Measurements from ENCODE around the gene FAM240B. TPM values are rescaled to one million over a fixed set of nuclear protein-coding genes. Genes with fewer than 3 reads are reported as not detected.

Gene FAM240B
- total and polyA plus RNA-seq, 2 of the 8 experiments (the other 6 are each of a cell fraction or from before 2014, with no cell fraction given), result not detected

GRCh38 chr9:38692707-38693106 lies 27.2 kb downstream of the FAM240B start:
- no peak overlapping the region for H4K91ac ChIP-seq (replicated peaks; ENCODE audit: insufficient read length, low read length)
- no peak overlapping the region for H2BK12ac ChIP-seq (ENCODE audit: low read depth, low read length)
- no peak overlapping the region for H3K27ac ChIP-seq (ENCODE audit: low read depth, low read length)
- no peaks in the 10 kb centered on the region for H4K20me1 ChIP-seq (replicated peaks in 1 of 2; ENCODE audit: control insufficient read depth in 1 of 2, insufficient read depth in 2 of 2, low read length in 2 of 2)
- no peak overlapping the region for H4K5ac ChIP-seq (ENCODE audit: insufficient read length, low read depth, low read length)
- H2BK5ac ChIP-seq (ENCODE audit: low read depth, low read length), result no peak overlapping the region
- no peaks in the 10 kb centered on the region for H3K79me2 ChIP-seq (ENCODE audit: control insufficient read depth in 1 of 2, insufficient read depth in 2 of 2, low read length in 2 of 2)
- H2AK5ac ChIP-seq (ENCODE audit: low read depth, low read length), result no peak overlapping the region
- 0 out of 7 replicates have a peak, but pooled peaks cover 0 to 3% (median 1%) of the 10 kb centered on the region in 4 experiments for H3K27me3 ChIP-seq (replicated peaks in 1 of 4; ENCODE audit: control insufficient read depth in 3 of 4, extremely low read depth in 1 of 4, insufficient read depth in 3 of 4, low read length in 3 of 4)
- no peak overlapping the region for H3K14ac ChIP-seq (ENCODE audit: insufficient read length)
- no peaks in the 10 kb centered on the region for H3K23me2 ChIP-seq (ENCODE audit: low read depth, low read length)
- no peak overlapping the region for H2BK120ac ChIP-seq (replicated peaks; ENCODE audit: low read depth, low read length)
- ChIA-PET CTCF (ENCODE audit: partially characterized antibody) (interaction anchor here (5.4 kb wide), 1 partner anchor 15 kb away, joined by 34 read pairs; no protein-coding TSS in a partner anchor), POLR2A (ENCODE audit: partially characterized antibody) (interaction anchor here (0.6 kb wide), 1 partner anchor 223 kb away, joined by 3 read pairs; no protein-coding TSS in a partner anchor)
- H3K4me3 ChIP-seq (ENCODE audit: extremely low read depth in 1 of 4, insufficient read depth in 2 of 4, low read depth in 3 of 4, low read length in 4 of 4), result no peak overlapping the region
- no peak overlapping the region for H4K8ac ChIP-seq (ENCODE audit: extremely low read depth, insufficient read depth, low read length)
- no peaks in the 10 kb centered on the region for H3K79me1 ChIP-seq (ENCODE audit: low read depth, low read length)
- no peaks in the 10 kb centered on the region for H3K36me3 ChIP-seq (ENCODE audit: control insufficient read depth in 2 of 4, insufficient read depth in 4 of 4, low read length in 3 of 4)
- WGBS, 2 experiments (ENCODE audit: extremely low coverage in 1 of 2, insufficient coverage in 1 of 2, insufficient read length in 1 of 2, insufficient replicate concordance in 2 of 2, low coverage in 1 of 2, low lambda C conversion rate in 2 of 2, missing lambda C conversion rate in 1 of 2), result 89% methylated on average over 4 of the region's 4 CpGs; no CpG with 5 or more reads in 1 of the 2 experiments
- no peak overlapping the region for H3K18ac ChIP-seq (ENCODE audit: extremely low read depth, low read length)
- H2AFZ ChIP-seq (ENCODE audit: low read length), result no peak overlapping the region
- no peak for FAIRE-seq
- DNase-seq (ENCODE audit: low read depth in 1 of 2, low spot score in 2 of 2), result no peak
- no peaks in the 10 kb centered on the region for H3K9me3 ChIP-seq (ENCODE audit: insufficient read depth in 2 of 2, low read depth in 1 of 2, low read length in 1 of 2)
- no peak overlapping the region for H3K9ac ChIP-seq (replicated peaks in 1 of 4; ENCODE audit: extremely low read depth in 1 of 4, low read depth in 3 of 4, low read length in 3 of 4)
- H2BK15ac ChIP-seq (ENCODE audit: low read length), result no peak overlapping the region
- peaks cover 5 to 19% (median 10%) of the 10 kb centered on the region in 4 experiments; a peak in 5 of 7 replicates for H3K4me1 ChIP-seq (replicated peaks in 1 of 4; ENCODE audit: control insufficient read depth in 3 of 4, insufficient read depth in 4 of 4, low read length in 3 of 4)
- no peak overlapping the region for H3K4me2 ChIP-seq (ENCODE audit: insufficient read depth in 1 of 2, low read depth in 2 of 2, low read length in 2 of 2)
- no peak overlapping the region for H2BK20ac ChIP-seq (ENCODE audit: low read length)
- H3K56ac ChIP-seq (replicated peaks; ENCODE audit: insufficient read length, low read depth, low read length), result no peak overlapping the region
- no peak overlapping the region for H3K23ac ChIP-seq (ENCODE audit: insufficient read length)
- no peak overlapping the region for H3K4ac ChIP-seq (replicated peaks; ENCODE audit: insufficient read length, low read depth, low read length)
- TF ChIP-seq BACH1 (IDR thresholded peaks at IDR 0.05; ENCODE audit: low read length) (no peak), ATF3 (IDR thresholded peaks at IDR 0.05; ENCODE audit: insufficient read depth, low read depth, low read length) (no peak), SP2 (IDR thresholded peaks at IDR 0.05; ENCODE audit: low read length) (no peak), SP1 (IDR thresholded peaks at IDR 0.05; ENCODE audit: low read depth, low read length) (no peak), HDAC2 (IDR thresholded peaks at IDR 0.05; ENCODE audit: borderline replicate concordance in 1 of 2, low read depth in 2 of 2, low read length in 2 of 2) (no peak), CBX5 (IDR thresholded peaks at IDR 0.05; ENCODE audit: low read depth, low read length) (no peak), SIN3A (conservative IDR thresholded peaks at IDR 0.05 in 1 of 2, IDR thresholded peaks at IDR 0.05 in 1 of 2; ENCODE audit: low read depth in 1 of 2, low read length in 2 of 2) (no peak), ASH2L (IDR thresholded peaks at IDR 0.05; ENCODE audit: low read length) (no peak), NRF1 (IDR thresholded peaks at IDR 0.05; ENCODE audit: low read depth, low read length) (no peak), GTF2F1 (IDR thresholded peaks at IDR 0.05; ENCODE audit: borderline replicate concordance, low read depth, low read length) (no peak)
- TF ChIP-seq, protein P1, sequence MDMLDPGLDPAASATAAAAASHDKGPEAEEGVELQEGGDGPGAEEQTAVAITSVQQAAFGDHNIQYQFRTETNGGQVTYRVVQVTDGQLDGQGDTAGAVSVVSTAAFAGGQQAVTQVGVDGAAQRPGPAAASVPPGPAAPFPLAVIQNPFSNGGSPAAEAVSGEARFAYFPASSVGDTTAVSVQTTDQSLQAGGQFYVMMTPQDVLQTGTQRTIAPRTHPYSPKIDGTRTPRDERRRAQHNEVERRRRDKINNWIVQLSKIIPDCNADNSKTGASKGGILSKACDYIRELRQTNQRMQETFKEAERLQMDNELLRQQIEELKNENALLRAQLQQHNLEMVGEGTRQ (IDR thresholded peaks at IDR 0.05; ENCODE audit: low read length), result no peak
- TF ChIP-seq, protein P2, sequence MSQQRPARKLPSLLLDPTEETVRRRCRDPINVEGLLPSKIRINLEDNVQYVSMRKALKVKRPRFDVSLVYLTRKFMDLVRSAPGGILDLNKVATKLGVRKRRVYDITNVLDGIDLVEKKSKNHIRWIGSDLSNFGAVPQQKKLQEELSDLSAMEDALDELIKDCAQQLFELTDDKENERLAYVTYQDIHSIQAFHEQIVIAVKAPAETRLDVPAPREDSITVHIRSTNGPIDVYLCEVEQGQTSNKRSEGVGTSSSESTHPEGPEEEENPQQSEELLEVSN (IDR thresholded peaks at IDR 0.05), result no peak

All from H1 (cell line).